ENCODE measurements around the gene CCNJL.

Gene CCNJL

GRCh38 chr5:160310140-160310539 lies 2.2 kb downstream of the CCNJL start:
- H3K4me1 ChIP-seq (ENCODE audit: control insufficient read depth, insufficient read depth, low read length) = peaks cover 14% of the 10 kb centered on the region
- H3K27ac ChIP-seq (ENCODE audit: low read depth, low read length) = no peak overlapping the region
- peaks cover 20% of the 10 kb centered on the region for H3K36me3 ChIP-seq (ENCODE audit: control insufficient read depth, insufficient read depth, low read length)
- no peaks in the 10 kb centered on the region; the same call in 1 of the 2 replicates for H3K27me3 ChIP-seq (ENCODE audit: control insufficient read depth, insufficient read depth, low read length)
- H3K9me3 ChIP-seq (ENCODE audit: control insufficient read depth, insufficient read depth, low read depth, low read length) = no peaks in the 10 kb centered on the region
- H3K9ac ChIP-seq (ENCODE audit: low read length) = no peak overlapping the region
- no peak overlapping the region for H3K4me3 ChIP-seq (ENCODE audit: low read depth, low read length)

DNA sequence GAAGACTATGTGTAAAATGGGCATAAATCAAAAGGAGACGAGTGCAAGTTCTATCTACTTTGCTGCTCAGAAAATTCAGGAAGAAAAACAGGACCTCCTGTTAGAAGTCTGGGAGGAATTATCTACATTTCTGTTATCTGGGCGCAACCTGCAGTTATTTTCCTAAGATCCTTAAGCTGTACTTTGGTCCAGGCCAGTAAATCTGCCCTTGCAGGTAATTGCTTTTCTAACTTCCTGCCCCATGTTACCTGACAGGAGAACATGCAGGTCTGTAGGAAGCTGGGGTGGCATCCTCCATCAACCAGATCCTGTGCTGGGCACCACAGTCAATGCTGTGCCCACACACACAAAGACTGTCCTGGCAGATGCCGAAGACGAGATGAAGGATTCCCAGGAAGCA lies 5.7 kb downstream of the CCNJL start:
- no peak overlapping the region for H3K27ac ChIP-seq (ENCODE audit: low read depth, low read length)

GRCh38 chr5:160305319-160305718 lies 7.0 kb downstream of the CCNJL start:
- H3K36me3 ChIP-seq (ENCODE audit: control insufficient read depth, insufficient read depth, low read length) = peaks cover 34% of the 10 kb centered on the region

More for the DNA sequence above, 5.7 kb downstream of the CCNJL start:
- peaks cover 34% of the 10 kb centered on the region for H3K36me3 ChIP-seq (ENCODE audit: control insufficient read depth, insufficient read depth, low read length)
- H3K9me3 ChIP-seq (ENCODE audit: control insufficient read depth, insufficient read depth, low read depth, low read length) = no peaks in the 10 kb centered on the region
- H3K4me1 ChIP-seq (ENCODE audit: control insufficient read depth, insufficient read depth, low read length) = peaks cover 8% of the 10 kb centered on the region
- H3K9ac ChIP-seq (ENCODE audit: low read length) = no peak overlapping the region
- no peak overlapping the region for H3K4me3 ChIP-seq (ENCODE audit: low read depth, low read length)
- no peaks in the 10 kb centered on the region for H3K27me3 ChIP-seq (ENCODE audit: control insufficient read depth, insufficient read depth, low read length)

DNA sequence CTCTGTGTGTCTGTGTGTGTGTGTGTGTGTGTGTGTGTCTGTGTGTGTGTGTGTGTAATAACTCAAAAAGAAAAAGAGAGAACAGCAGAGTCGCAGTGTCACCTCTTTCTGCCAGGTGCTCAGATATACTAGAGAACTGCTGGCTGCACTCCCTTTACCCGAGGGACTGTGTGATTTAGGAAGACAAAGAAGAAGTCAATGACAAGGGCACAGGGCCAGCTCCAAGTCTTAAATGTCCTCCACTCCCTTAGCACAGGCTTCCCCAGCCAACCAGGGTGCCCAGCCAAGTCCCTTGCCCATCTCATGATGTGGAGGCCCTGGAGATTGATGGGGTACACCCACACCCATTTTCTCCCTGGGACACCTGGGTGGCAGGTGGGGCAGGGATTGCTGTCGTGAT lies 8.7 kb downstream of the CCNJL start:
- Histone ChIP-seq H3K9ac (ENCODE audit: low read length) (no peak overlapping the region), H3K9me3 (ENCODE audit: control insufficient read depth, insufficient read depth, low read depth, low read length) (no peaks in the 10 kb centered on the region), H3K4me3 (ENCODE audit: low read depth, low read length) (no peak overlapping the region), H3K36me3 (ENCODE audit: control insufficient read depth, insufficient read depth, low read length) (peaks cover 29% of the 10 kb centered on the region), H3K4me1 (ENCODE audit: control insufficient read depth, insufficient read depth, low read length) (no peaks in the 10 kb centered on the region), H3K27ac (ENCODE audit: low read depth, low read length) (no peak overlapping the region), H3K27me3 (ENCODE audit: control insufficient read depth, insufficient read depth, low read length) (no peaks in the 10 kb centered on the region)

More at GRCh38 chr5:160305319-160305718, 7.0 kb downstream of the CCNJL start:
- Histone ChIP-seq H3K9ac (ENCODE audit: low read length) (no peak overlapping the region), H3K4me1 (ENCODE audit: control insufficient read depth, insufficient read depth, low read length) (no peaks in the 10 kb centered on the region), H3K4me3 (ENCODE audit: low read depth, low read length) (no peak overlapping the region), H3K27me3 (ENCODE audit: control insufficient read depth, insufficient read depth, low read length) (no peaks in the 10 kb centered on the region), H3K27ac (ENCODE audit: low read depth, low read length) (no peak overlapping the region), H3K9me3 (ENCODE audit: control insufficient read depth, insufficient read depth, low read depth, low read length) (no peaks in the 10 kb centered on the region)

- H3K36me3 ChIP-seq (ENCODE audit: control insufficient read depth, insufficient read depth, low read length) = 0 out of 2 replicates have a peak, but pooled peaks cover 5% of the 10 kb centered on the region
Observed at GRCh38 chr5:160298189-160298588, 14.2 kb downstream of the CCNJL start.

DNA sequence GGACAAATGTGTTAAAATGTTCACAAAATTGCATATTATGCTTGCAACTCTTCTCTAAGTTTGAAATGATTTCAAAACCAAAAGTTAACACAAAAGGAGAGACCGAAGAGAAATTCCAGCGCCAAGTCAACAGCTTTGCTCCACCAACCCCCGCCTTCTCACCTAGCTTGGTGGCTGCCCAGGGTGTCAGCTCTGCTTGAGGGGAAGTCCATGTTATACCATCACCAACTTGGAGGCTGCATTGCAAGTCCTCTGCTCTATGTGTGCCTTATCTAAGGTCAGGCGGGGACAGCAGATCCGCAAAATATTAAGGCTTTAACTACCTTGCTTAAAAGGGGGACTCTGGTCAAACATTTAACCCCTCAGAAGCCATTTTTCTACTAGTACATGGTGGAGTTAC lies 14.6 kb downstream of the CCNJL start:
- Histone ChIP-seq H3K4me1 (ENCODE audit: control insufficient read depth, insufficient read depth, low read length) (peaks cover 26% of the 10 kb centered on the region), H3K27me3 (ENCODE audit: control insufficient read depth, insufficient read depth, low read length) (no peaks in the 10 kb centered on the region), H3K9ac (ENCODE audit: low read length) (no peak overlapping the region), H3K4me3 (ENCODE audit: low read depth, low read length) (no peak overlapping the region), H3K9me3 (ENCODE audit: control insufficient read depth, insufficient read depth, low read depth, low read length) (no peaks in the 10 kb centered on the region), H3K27ac (ENCODE audit: low read depth, low read length) (no peak overlapping the region), H3K36me3 (ENCODE audit: control insufficient read depth, insufficient read depth, low read length) (0 out of 2 replicates have a peak, but pooled peaks cover 5% of the 10 kb centered on the region)

More at GRCh38 chr5:160298189-160298588, 14.2 kb downstream of the CCNJL start:
- H3K4me3 ChIP-seq (ENCODE audit: low read depth, low read length) = no peak overlapping the region
- no peak overlapping the region for H3K9ac ChIP-seq (ENCODE audit: low read length)
- no peaks in the 10 kb centered on the region for H3K27me3 ChIP-seq (ENCODE audit: control insufficient read depth, insufficient read depth, low read length)
- no peaks in the 10 kb centered on the region for H3K9me3 ChIP-seq (ENCODE audit: control insufficient read depth, insufficient read depth, low read depth, low read length)
- H3K4me1 ChIP-seq (ENCODE audit: control insufficient read depth, insufficient read depth, low read length) = peaks cover 26% of the 10 kb centered on the region
- no peak overlapping the region for H3K27ac ChIP-seq (ENCODE audit: low read depth, low read length)

GRCh38 chr5:160297004-160297403 lies 15.4 kb downstream of the CCNJL start:
- no peak overlapping the region for H3K4me3 ChIP-seq (ENCODE audit: low read depth, low read length)
- peaks cover 26% of the 10 kb centered on the region for H3K4me1 ChIP-seq (ENCODE audit: control insufficient read depth, insufficient read depth, low read length)
- H3K9me3 ChIP-seq (ENCODE audit: control insufficient read depth, insufficient read depth, low read depth, low read length) = no peaks in the 10 kb centered on the region

GRCh38 chr5:160296496-160296895 lies 15.9 kb downstream of the CCNJL start:
- Histone ChIP-seq H3K27ac (ENCODE audit: low read depth, low read length) (no peak overlapping the region), H3K36me3 (ENCODE audit: control insufficient read depth, insufficient read depth, low read length) (0 out of 2 replicates have a peak, but pooled peaks cover 5% of the 10 kb centered on the region), H3K9me3 (ENCODE audit: control insufficient read depth, insufficient read depth, low read depth, low read length) (no peaks in the 10 kb centered on the region), H3K4me1 (ENCODE audit: control insufficient read depth, insufficient read depth, low read length) (peaks cover 26% of the 10 kb centered on the region), H3K9ac (ENCODE audit: low read length) (no peak overlapping the region), H3K4me3 (ENCODE audit: low read depth, low read length) (no peak overlapping the region), H3K27me3 (ENCODE audit: control insufficient read depth, insufficient read depth, low read length) (no peaks in the 10 kb centered on the region)

More at GRCh38 chr5:160297004-160297403, 15.4 kb downstream of the CCNJL start:
- Histone ChIP-seq H3K27me3 (ENCODE audit: control insufficient read depth, insufficient read depth, low read length) (no peaks in the 10 kb centered on the region), H3K27ac (ENCODE audit: low read depth, low read length) (no peak overlapping the region), H3K36me3 (ENCODE audit: control insufficient read depth, insufficient read depth, low read length) (0 out of 2 replicates have a peak, but pooled peaks cover 5% of the 10 kb centered on the region), H3K9ac (ENCODE audit: low read length) (no peak overlapping the region)

GRCh38 chr5:160293901-160294561 lies 18.3 kb downstream of the CCNJL start:
- Histone ChIP-seq H3K36me3 (ENCODE audit: control insufficient read depth, insufficient read depth, low read length) (0 out of 2 replicates have a peak, but pooled peaks cover 5% of the 10 kb centered on the region), H3K27ac (ENCODE audit: low read depth, low read length) (0 out of 2 replicates have a peak overlapping the region, but pooled peaks have one; percentile 27), H3K9me3 (ENCODE audit: control insufficient read depth, insufficient read depth, low read depth, low read length) (no peaks in the 10 kb centered on the region), H3K27me3 (ENCODE audit: control insufficient read depth, insufficient read depth, low read length) (no peaks in the 10 kb centered on the region), H3K9ac (ENCODE audit: low read length) (no peak overlapping the region), H3K4me3 (ENCODE audit: low read depth, low read length) (no peak overlapping the region), H3K4me1 (ENCODE audit: control insufficient read depth, insufficient read depth, low read length) (peaks cover 36% of the 10 kb centered on the region)

DNA sequence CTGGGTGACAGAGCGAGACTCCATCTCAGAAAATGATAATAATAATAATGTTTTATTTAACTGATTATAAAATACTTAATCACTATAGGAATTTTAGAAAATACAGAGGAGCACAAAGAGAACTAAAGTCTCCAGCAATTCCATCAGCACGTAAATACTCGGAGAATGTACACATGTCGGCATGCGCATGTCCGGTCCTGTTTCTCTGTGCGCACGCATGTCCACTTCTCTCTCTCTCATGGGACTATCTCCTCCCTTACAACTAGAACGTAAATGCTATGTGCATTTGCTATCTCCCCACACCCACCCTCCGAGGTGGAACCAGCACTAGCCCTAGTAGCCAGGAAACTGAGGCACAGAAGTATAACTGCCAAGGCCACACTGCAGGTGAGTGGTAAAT lies 19.0 kb downstream of the CCNJL start:
- peaks cover 38% of the 10 kb centered on the region for H3K4me1 ChIP-seq (ENCODE audit: control insufficient read depth, insufficient read depth, low read length)
- 0 out of 2 replicates have a peak, but pooled peaks cover 4% of the 10 kb centered on the region for H3K36me3 ChIP-seq (ENCODE audit: control insufficient read depth, insufficient read depth, low read length)
- 0 out of 2 replicates have a peak overlapping the region, but pooled peaks have one; percentile 27 for H3K27ac ChIP-seq (ENCODE audit: low read depth, low read length)
- H3K9me3 ChIP-seq (ENCODE audit: control insufficient read depth, insufficient read depth, low read depth, low read length) = no peaks in the 10 kb centered on the region
- H3K9ac ChIP-seq (ENCODE audit: low read length) = no peak overlapping the region
- no peaks in the 10 kb centered on the region for H3K27me3 ChIP-seq (ENCODE audit: control insufficient read depth, insufficient read depth, low read length)
- no peak overlapping the region for H3K4me3 ChIP-seq (ENCODE audit: low read depth, low read length)

GRCh38 chr5:160291467-160291866 lies 20.9 kb downstream of the CCNJL start:
- H3K36me3 ChIP-seq (ENCODE audit: control insufficient read depth, insufficient read depth, low read length) = no peaks in the 10 kb centered on the region
- H3K9ac ChIP-seq (ENCODE audit: low read length) = no peak overlapping the region
- H3K27ac ChIP-seq (ENCODE audit: low read depth, low read length) = no peak overlapping the region
- H3K27me3 ChIP-seq (ENCODE audit: control insufficient read depth, insufficient read depth, low read length) = no peaks in the 10 kb centered on the region
- H3K4me1 ChIP-seq (ENCODE audit: control insufficient read depth, insufficient read depth, low read length) = peaks cover 47% of the 10 kb centered on the region
- no peaks in the 10 kb centered on the region for H3K9me3 ChIP-seq (ENCODE audit: control insufficient read depth, insufficient read depth, low read depth, low read length)
- H3K4me3 ChIP-seq (ENCODE audit: low read depth, low read length) = no peak overlapping the region
